Mucosa of gallbladder (tissue), 1 donor: ENCODE results near the gene ADGRG2. TPM values are rescaled to one million over a fixed set of nuclear protein-coding genes. Genes with fewer than 3 reads are reported as not detected.

ENCODE experiments used
- DNase-seq: peaks from one replicate; pipeline ENCODE4 v3.0.0-alpha.2; 2020; ENCODE audit warnings: low spot score
- total RNA-seq: library from RNA; stranded (reverse); gene quantifications from one replicate; pipeline ENCODE4 v1.2.1, GENCODE V29; 2021
- donor health status: DM: no; HTN: no; CAD: no.

The ADGRG2 gene
- 12.5 TPM for total RNA-seq

GRCh38 chrX:19121898-19122640 lies at the start of gene ADGRG2:
ADGRG2 (minus strand) TSS chrX:19122468; CDS start chrX:19068834, 53,634 bp downstream.
- DNase-seq, result peak; percentile 23

- DNase-seq, result no peak
Measured at GRCh38 chrX:19168609-19169008, 46.3 kb upstream of the ADGRG2 start.

- no peak for DNase-seq
Measured at GRCh38 chrX:19162851-19163250, 40.6 kb upstream of the ADGRG2 start.

- DNase-seq, result no peak
Measured at GRCh38 chrX:19156186-19156585, 33.9 kb upstream of the ADGRG2 start.

GRCh38 chrX:19152762-19153161 lies 30.5 kb upstream of the ADGRG2 start:
- no peak for DNase-seq

GRCh38 chrX:19137067-19137466 lies 14.8 kb upstream of the ADGRG2 start:
- no peak for DNase-seq

GRCh38 chrX:19133784-19134183 lies 11.5 kb upstream of the ADGRG2 start:
- DNase-seq, result no peak

GRCh38 chrX:19133231-19133630 lies 11.0 kb upstream of the ADGRG2 start:
- DNase-seq, result no peak

- DNase-seq, result no peak
Measured at GRCh38 chrX:19130628-19131027, 8.4 kb upstream of the ADGRG2 start.

- no peak for DNase-seq
Measured at GRCh38 chrX:19129694-19130093, 7.4 kb upstream of the ADGRG2 start.

- DNase-seq, result no peak
Measured at GRCh38 chrX:19127649-19128168, 5.4 kb upstream of the ADGRG2 start.

- DNase-seq, result no peak
Measured at GRCh38 chrX:19122641-19123009, 357 bp upstream of the ADGRG2 start.

GRCh38 chrX:19121466-19121865 lies 802 bp downstream of the ADGRG2 start:
- DNase-seq, result no peak

GRCh38 chrX:19110642-19111041 lies 11.6 kb downstream of the ADGRG2 start:
- DNase-seq, result no peak

- no peak for DNase-seq
Measured at GRCh38 chrX:19107035-19107434, 15.2 kb downstream of the ADGRG2 start.

- DNase-seq, result no peak
Measured at GRCh38 chrX:19100586-19100985, 21.7 kb downstream of the ADGRG2 start.

- DNase-seq, result peak; percentile 26
Measured at GRCh38 chrX:19097553-19098283, 24.6 kb downstream of the ADGRG2 start.

- no peak for DNase-seq
Measured at GRCh38 chrX:19096586-19096985, 25.7 kb downstream of the ADGRG2 start.

- DNase-seq, result no peak
Measured at GRCh38 chrX:19094654-19095053, 27.6 kb downstream of the ADGRG2 start.

- DNase-seq, result no peak
Measured at GRCh38 chrX:19091596-19091995, 30.7 kb downstream of the ADGRG2 start.

GRCh38 chrX:19089555-19090040 lies 32.7 kb downstream of the ADGRG2 start:
- no peak for DNase-seq

GRCh38 chrX:19086102-19086772 lies 36.0 kb downstream of the ADGRG2 start:
- DNase-seq, result no peak
